Suprapubic skin (tissue), 4 donors: ENCODE measurements around the gene IGF2R. TPM values are rescaled to one million over a fixed set of nuclear protein-coding genes. Genes with fewer than 3 reads are reported as not detected.

Experiments
- DNase-seq, 2 donors: peaks; one replicate each; pipeline ENCODE4 v3.0.0-alpha.2; 2019; ENCODE audit warnings: low spot score in 2 of 2
- H3K27ac ChIP-seq: fragments of 200-600 bp; sonication (generic); one replicate; pipeline ENCODE4 v1.5.1; 2019
- H3K27me3 ChIP-seq: fragments of 200-600 bp; sonication (generic); one replicate; pipeline ENCODE4 v1.5.1; 2019
- H3K36me3 ChIP-seq: fragments of 200-600 bp; sonication (generic); one replicate; pipeline ENCODE4 v1.5.1; 2019
- H3K4me1 ChIP-seq: fragments of 200-600 bp; sonication (generic); one replicate; pipeline ENCODE4 v1.5.1; 2019
- H3K4me3 ChIP-seq: fragments of 200-600 bp; sonication (generic); one replicate; pipeline ENCODE4 v1.5.1; 2019; ENCODE audit warnings: mild to moderate bottlenecking
- H3K9me3 ChIP-seq: fragments of 200-600 bp; sonication (generic); one replicate; pipeline ENCODE4 v1.5.1; 2019
- EP300 ChIP-seq: sonication (generic); formaldehyde crosslinking; IDR thresholded peaks from one replicate; pipeline ENCODE4 v1.6.1; 2017; ENCODE audit warnings: antibody characterized with exemption
- POLR2A ChIP-seq, 2 donors: fragments of 450-650 bp; IDR thresholded peaks; one replicate each; pipeline ENCODE4 v1.6.1; 2017; ENCODE audit warnings: antibody characterized with exemption in 2 of 2, mild to moderate bottlenecking in 2 of 2, moderate library complexity in 2 of 2
- POLR2AphosphoS5 ChIP-seq, 3 donors: sonication (generic); formaldehyde crosslinking; IDR thresholded peaks; one replicate each; pipeline ENCODE4 v1.6.1; 2017; ENCODE audit warnings: antibody characterized with exemption in 3 of 3
- WGBS: methylation state at CpG from one replicate; pipeline ENCODE4 v1.1.5; 2018; 5-methylcytosine and 5-hydroxymethylcytosine counted together
- total RNA-seq, 4 donors: library from RNA; depleted of rRNA; stranded (reverse); fragments of >200 nt; gene quantifications; one replicate each; pipeline ENCODE4 v1.1.0, GENCODE V29; 2016
- TF ChIP-seq, protein P1 (sequence below), 2 donors: fragments of 200-600 bp in 1 of 2; fragments of 450-650 bp in 1 of 2; sonication (generic) in 1 of 2; IDR thresholded peaks; one replicate each; pipeline ENCODE4 v1.5.1; 2016 to 2019; ENCODE audit warnings: antibody characterized with exemption in 2 of 2, mild to moderate bottlenecking in 1 of 2, moderate library complexity in 1 of 2

The IGF2R gene
- total RNA-seq, 4 donors from 2014 or later = 58.2 to 137 (median 90.6) TPM

DNA sequence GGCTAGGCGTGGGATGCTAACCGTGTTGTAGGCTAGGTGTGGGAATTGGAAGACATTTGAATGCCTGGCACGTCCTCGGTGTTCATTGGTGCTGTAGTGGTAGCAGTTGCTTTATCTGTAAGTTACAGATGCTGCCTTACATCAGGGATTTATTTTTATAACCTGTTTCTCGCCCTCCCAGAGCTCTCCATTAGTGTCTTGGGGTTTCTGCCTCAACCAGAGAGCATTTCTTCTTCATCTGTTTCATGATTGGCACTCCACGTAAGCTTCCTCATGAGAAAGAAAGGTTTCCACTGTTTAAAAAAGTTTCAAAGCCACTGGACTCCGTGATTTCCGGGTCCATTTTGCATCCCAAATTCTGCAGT, 9.0 kb downstream of the IGF2R start:
- Histone ChIP-seq H3K9me3 (no peaks in the 10 kb centered on the region), H3K4me1 (peaks cover 77% of the 10 kb centered on the region), H3K27ac (no peak overlapping the region), H3K27me3 (no peaks in the 10 kb centered on the region), H3K36me3 (no peaks in the 10 kb centered on the region), H3K4me3 (no peak overlapping the region)
- TF ChIP-seq POLR2A (IDR thresholded peaks at IDR 0.05) (no peak), POLR2AphosphoS5 (IDR thresholded peaks at IDR 0.05) (no peak), EP300 (no peak)
- TF ChIP-seq, protein P1, sequence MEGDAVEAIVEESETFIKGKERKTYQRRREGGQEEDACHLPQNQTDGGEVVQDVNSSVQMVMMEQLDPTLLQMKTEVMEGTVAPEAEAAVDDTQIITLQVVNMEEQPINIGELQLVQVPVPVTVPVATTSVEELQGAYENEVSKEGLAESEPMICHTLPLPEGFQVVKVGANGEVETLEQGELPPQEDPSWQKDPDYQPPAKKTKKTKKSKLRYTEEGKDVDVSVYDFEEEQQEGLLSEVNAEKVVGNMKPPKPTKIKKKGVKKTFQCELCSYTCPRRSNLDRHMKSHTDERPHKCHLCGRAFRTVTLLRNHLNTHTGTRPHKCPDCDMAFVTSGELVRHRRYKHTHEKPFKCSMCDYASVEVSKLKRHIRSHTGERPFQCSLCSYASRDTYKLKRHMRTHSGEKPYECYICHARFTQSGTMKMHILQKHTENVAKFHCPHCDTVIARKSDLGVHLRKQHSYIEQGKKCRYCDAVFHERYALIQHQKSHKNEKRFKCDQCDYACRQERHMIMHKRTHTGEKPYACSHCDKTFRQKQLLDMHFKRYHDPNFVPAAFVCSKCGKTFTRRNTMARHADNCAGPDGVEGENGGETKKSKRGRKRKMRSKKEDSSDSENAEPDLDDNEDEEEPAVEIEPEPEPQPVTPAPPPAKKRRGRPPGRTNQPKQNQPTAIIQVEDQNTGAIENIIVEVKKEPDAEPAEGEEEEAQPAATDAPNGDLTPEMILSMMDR (IDR thresholded peaks at IDR 0.05) = no peak
- DNase-seq = no peak
- WGBS = 60% methylated on average over 8 of the region's 8 CpGs

DNA sequence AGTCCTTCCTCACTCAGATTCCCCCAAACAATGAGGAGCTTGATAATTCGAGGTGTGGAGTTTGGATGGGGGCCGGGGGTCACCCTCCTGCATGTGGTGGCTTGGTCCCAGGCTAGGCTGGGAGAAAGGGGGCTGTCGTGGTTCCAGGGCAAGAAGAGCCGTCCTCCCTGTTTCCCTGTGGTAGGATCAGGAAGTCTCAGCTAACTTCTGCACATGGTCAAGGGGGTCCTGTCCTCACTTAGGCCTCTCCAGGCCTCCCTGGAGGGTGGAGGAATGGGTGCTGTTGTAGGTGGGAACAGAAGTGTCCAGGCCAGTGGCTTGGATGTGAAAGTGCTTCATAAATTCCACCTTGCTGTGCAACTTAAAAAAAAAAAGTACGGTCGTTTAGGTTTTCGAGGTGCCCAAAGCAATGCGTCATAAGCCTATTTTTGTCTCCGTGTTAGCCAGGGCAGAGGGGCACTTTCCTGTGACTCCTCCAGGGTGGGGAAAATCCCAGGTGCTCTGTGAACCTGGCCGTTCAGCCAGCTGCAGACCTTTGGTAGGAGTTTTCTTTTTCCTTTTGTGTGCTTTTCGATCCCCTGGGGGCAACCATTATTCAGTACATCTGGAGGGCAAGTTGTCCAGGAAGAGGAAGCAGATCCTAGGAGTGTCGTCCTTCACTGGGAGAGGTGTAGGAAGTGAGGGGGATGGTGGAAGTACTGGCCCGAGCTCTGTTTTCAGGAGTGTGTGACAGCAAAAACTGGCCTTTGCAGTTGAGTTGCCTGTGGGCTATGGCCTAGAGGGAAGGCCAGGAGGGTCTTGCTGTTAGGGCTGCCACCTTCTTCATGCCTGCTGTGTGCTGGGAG, 9.6 kb downstream of the IGF2R start:
- H3K4me1 ChIP-seq = peaks cover 79% of the 10 kb centered on the region

DNA sequence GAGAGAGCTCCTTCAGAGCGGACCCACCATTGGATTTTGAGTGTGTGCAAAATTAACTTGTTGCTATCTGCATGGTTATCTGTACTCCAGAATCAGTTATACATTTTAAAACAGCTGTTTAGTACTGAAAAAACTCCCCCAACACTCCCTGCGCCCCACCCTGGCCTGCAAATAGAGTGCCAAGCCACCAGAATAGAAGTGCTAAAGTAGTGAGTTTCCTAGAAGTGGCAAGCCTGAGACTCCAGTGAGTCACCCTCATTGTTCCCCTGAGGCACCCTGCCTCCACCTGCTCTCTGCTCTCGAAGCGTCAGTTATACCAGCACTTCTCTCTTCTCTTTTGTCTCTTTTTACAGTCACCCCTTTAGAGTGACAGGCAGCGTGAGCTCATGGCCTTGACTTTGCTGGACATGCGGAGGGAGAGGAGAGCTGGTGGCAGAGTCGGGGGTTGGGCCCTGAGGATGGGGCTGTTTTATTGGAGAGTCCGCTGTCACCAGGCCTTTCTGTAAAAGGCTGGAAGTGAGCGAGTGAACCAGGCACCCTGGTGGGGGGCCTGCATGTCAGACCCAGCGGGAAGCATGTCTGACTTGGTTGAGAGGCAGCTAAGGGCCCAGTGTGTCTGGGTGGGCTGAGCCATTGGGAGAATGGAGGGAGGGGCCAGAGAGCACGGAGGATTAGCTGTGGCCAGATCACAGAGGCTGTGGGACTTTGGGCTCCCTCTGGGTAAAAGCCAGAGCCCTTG, 10.4 kb downstream of the IGF2R start:
- H3K27ac ChIP-seq = no peak overlapping the region
- TF ChIP-seq POLR2AphosphoS5 (IDR thresholded peaks at IDR 0.05) (no peak), EP300 (no peak), POLR2A (IDR thresholded peaks at IDR 0.05) (no peak)
- TF ChIP-seq, protein P1 (IDR thresholded peaks at IDR 0.05) = no peak
- 54% methylated on average over 8 of the region's 11 CpGs for WGBS
- no peak overlapping the region for H3K4me3 ChIP-seq
- peak in 1 of 2 donors; percentile 59 for DNase-seq
- peaks cover 79% of the 10 kb centered on the region for H3K4me1 ChIP-seq
- H3K9me3 ChIP-seq = no peaks in the 10 kb centered on the region
- no peaks in the 10 kb centered on the region for H3K36me3 ChIP-seq
- no peaks in the 10 kb centered on the region for H3K27me3 ChIP-seq

More for the DNA sequence above, 9.6 kb downstream of the IGF2R start:
- H3K4me3 ChIP-seq = no peak overlapping the region
- H3K27me3 ChIP-seq = no peaks in the 10 kb centered on the region
- WGBS = 51% methylated on average over 13 of the region's 13 CpGs
- H3K9me3 ChIP-seq = no peaks in the 10 kb centered on the region
- DNase-seq = peak in 1 of 2 donors; percentile 53
- TF ChIP-seq EP300 (no peak), POLR2A (IDR thresholded peaks at IDR 0.05) (no peak), POLR2AphosphoS5 (IDR thresholded peaks at IDR 0.05) (no peak)
- TF ChIP-seq, protein P1 (IDR thresholded peaks at IDR 0.05) = no peak
- no peaks in the 10 kb centered on the region for H3K36me3 ChIP-seq
- H3K27ac ChIP-seq = no peak overlapping the region

DNA sequence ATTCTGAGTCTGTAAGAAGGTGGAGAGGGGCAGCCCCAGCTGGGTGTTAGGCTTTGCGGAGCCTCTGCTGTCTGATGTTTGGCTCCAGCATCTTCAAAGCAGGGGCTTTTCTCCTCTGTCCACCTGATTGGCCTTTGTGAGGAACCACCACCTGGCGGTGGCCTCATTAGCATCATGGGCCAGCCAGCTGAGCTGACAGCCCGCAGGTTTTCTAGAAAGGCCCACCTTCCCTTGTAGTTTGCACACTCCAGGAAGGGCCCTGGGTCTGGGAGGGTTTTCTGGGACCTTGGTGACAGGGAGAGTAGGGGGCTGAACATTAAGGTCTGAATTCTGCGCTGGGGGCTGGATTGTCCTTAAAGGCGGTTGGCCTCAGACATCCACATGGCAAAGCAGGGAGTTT, 11.6 kb downstream of the IGF2R start:
- peaks cover 86% of the 10 kb centered on the region for H3K4me1 ChIP-seq
- H3K36me3 ChIP-seq = no peaks in the 10 kb centered on the region
- H3K4me3 ChIP-seq = no peak overlapping the region
- TF ChIP-seq EP300 = no peak
- TF ChIP-seq, protein P1 (IDR thresholded peaks at IDR 0.05) = no peak
- no peak for TF ChIP-seq POLR2AphosphoS5 (IDR thresholded peaks at IDR 0.05)
- no peak for TF ChIP-seq POLR2A (IDR thresholded peaks at IDR 0.05)
- DNase-seq = no peak
- H3K27ac ChIP-seq = no peak overlapping the region
- 100% methylated on average over 3 of the region's 5 CpGs for WGBS
- no peaks in the 10 kb centered on the region for H3K9me3 ChIP-seq
- H3K27me3 ChIP-seq = no peaks in the 10 kb centered on the region

DNA sequence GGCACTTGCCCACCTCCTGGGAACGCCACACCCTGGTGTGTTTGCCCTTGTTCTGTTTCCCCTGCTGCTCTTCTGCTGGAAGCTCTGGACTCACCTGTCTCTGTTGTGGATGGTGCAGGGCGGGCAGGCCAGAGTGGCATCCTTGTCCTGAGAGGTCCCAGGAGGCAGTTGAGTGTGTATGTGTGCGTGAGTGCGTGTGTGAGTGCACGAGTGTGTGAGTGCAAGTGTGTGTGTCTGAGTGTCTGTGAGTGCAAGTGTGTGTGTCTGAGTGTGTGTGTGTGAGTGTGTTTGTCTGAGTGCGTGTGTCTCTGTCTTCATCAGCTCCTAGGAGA, 12.2 kb downstream of the IGF2R start:
- 87% methylated on average over 5 of the region's 6 CpGs for WGBS

More for the DNA sequence above, 12.2 kb downstream of the IGF2R start:
- no peaks in the 10 kb centered on the region for H3K36me3 ChIP-seq
- no peak overlapping the region for H3K4me3 ChIP-seq
- H3K27ac ChIP-seq = peak overlapping the region; percentile 57
- peaks cover 91% of the 10 kb centered on the region for H3K4me1 ChIP-seq
- no peak for DNase-seq
- no peaks in the 10 kb centered on the region for H3K27me3 ChIP-seq
- no peaks in the 10 kb centered on the region for H3K9me3 ChIP-seq
- no peak for TF ChIP-seq POLR2A (IDR thresholded peaks at IDR 0.05)
- TF ChIP-seq, protein P1 (IDR thresholded peaks at IDR 0.05) = no peak
- no peak for TF ChIP-seq POLR2AphosphoS5 (IDR thresholded peaks at IDR 0.05)
- TF ChIP-seq EP300 = no peak
